ENCODE results near the gene PXDN. TPM values are rescaled to one million over a fixed set of nuclear protein-coding genes. Genes with fewer than 3 reads are reported as not detected.

The PXDN gene
- total and polyA plus RNA-seq, 2 of the 4 experiments (the other 2 are of a cell fraction), result 153 to 332 TPM

DNA sequence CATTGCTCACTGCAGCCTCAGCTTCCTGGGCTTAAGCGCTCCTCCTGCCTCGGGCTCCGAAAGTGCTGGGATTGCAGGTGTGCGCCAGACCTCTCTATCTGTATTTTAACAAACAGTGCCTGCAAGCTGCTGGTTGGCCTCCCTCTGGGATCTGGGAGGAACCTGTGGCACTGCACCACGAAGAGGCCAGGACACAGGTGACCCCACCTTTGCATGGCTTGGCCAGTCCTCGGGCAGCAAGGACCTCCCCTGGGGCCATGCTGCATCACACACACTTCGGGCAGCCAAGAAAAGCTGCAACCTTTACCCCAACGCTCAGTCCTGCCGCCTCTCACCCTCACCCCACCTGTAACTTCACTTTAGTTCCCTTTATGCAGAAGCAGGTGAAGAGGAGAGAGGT, 70.0 kb downstream of the PXDN start:
- Histone ChIP-seq H4K91ac (ENCODE audit: insufficient read depth, low read depth, low read length) (no peak overlapping the region), H3K18ac (ENCODE audit: low read depth, low read length) (no peak overlapping the region), H3K27ac (ENCODE audit: insufficient read depth, low read length) (no peak overlapping the region; the same call in 1 of the 2 replicates), H2AFZ (replicated peaks; ENCODE audit: low read length, poor library complexity) (no peak overlapping the region), H3K27me3 (ENCODE audit: control insufficient read depth, insufficient read depth, low read length) (no peaks in the 10 kb centered on the region), H4K20me1 (ENCODE audit: insufficient read depth, low read length) (peaks cover 23% of the 10 kb centered on the region), H3K14ac (replicated peaks; ENCODE audit: low read depth, low read length) (no peak overlapping the region), H3K9ac (ENCODE audit: low read depth, low read length) (no peak overlapping the region), H3K23ac (ENCODE audit: low read depth, low read length) (no peak overlapping the region), H3K36me3 (ENCODE audit: control insufficient read depth, insufficient read depth, low read length) (peaks cover 73% of the 10 kb centered on the region), H2AK9ac (replicated peaks; ENCODE audit: low read depth, low read length, poor library complexity) (no peak overlapping the region), H3K4me2 (ENCODE audit: low read depth, low read length) (no peak overlapping the region), H4K8ac (ENCODE audit: low read depth in 2 of 2, low read length in 2 of 2) (no peak overlapping the region), H2BK15ac (ENCODE audit: low read depth, low read length) (no peak overlapping the region), H2BK20ac (ENCODE audit: low read depth, low read length) (no peak overlapping the region), H3K4me3 (ENCODE audit: insufficient read depth, low read depth, low read length) (no peak overlapping the region), H3K56ac (ENCODE audit: extremely low read depth, insufficient read depth, low read length) (no peak overlapping the region), H4K5ac (ENCODE audit: low read depth, low read length) (no peak overlapping the region), H3K79me1 (ENCODE audit: low read depth in 1 of 2, low read length in 2 of 2) (peaks cover 40 to 82% of the 10 kb centered on the region in 2 experiments), H3K4ac (ENCODE audit: low read depth, low read length) (no peak overlapping the region), H2BK5ac (ENCODE audit: low read depth, low read length, poor library complexity, severe bottlenecking) (peak overlapping the region; percentile 41), H2BK120ac (ENCODE audit: low read depth, low read length) (no peak overlapping the region), H3K4me1 (ENCODE audit: control insufficient read depth, insufficient read depth, low read length) (peaks cover 9% of the 10 kb centered on the region), H3K9me1 (ENCODE audit: insufficient read depth, low read length) (peaks cover 11% of the 10 kb centered on the region), H3K9me3 (ENCODE audit: control insufficient read depth, insufficient read depth, low read length) (no peaks in the 10 kb centered on the region), H2AK5ac (ENCODE audit: low read depth, low read length) (peak overlapping the region; percentile 38; the same call in 1 of the 2 replicates)
- in situ Hi-C loops (cut with MboI; ENCODE audit: low sequenced_read_pairs), result no loop called here
- no peak for TF ChIP-seq POLR2A (IDR thresholded peaks at IDR 0.05; ENCODE audit: low read depth, low read length)
- TF ChIP-seq CHD1 (IDR thresholded peaks at IDR 0.05; ENCODE audit: low read depth, low read length), result no peak
- TF ChIP-seq CEBPB (IDR thresholded peaks at IDR 0.05; ENCODE audit: low read depth, low read length), result no peak
- dilution Hi-C loops (cut with HindIII; ENCODE audit: low sequenced_read_pairs, unreplicated experiment), result no loop called here
- POLR2A ChIA-PET (ENCODE audit: unreplicated experiment), result no interaction called here
- 100% methylated on average over 4 of the region's 9 CpGs; no CpG with 5 or more reads in 1 of the 2 experiments for WGBS, 2 experiments (ENCODE audit: extremely low coverage in 2 of 2, insufficient read length in 1 of 2)
- BruUV-seq (replicated peaks), result no TSS peak
- ATAC-seq (ENCODE audit: low read depth), result no peak
- DNase-seq, result no peak
- intact Hi-C loops (cut with micrococcal nuclease), result no loop called here
- CTCF ChIA-PET, result no interaction called here
